Right ventricle myocardium inferior (tissue), 1 donor: ENCODE results near the gene LY6G5C. TPM values are rescaled to one million over a fixed set of nuclear protein-coding genes. Genes with fewer than 3 reads are reported as not detected.

Source experiments
- ATAC-seq: fragments of 200-7000 bp; cut with Tn5 transposase; one replicate; pipeline ENCODE4 v1.9.1; 2020; ENCODE audit warnings: mild to moderate bottlenecking, moderate library complexity
- DNase-seq: peaks from one replicate; pipeline ENCODE4 v3.0.0; 2021; ENCODE audit errors: missing footprints
- intact Hi-C: fragments of 100-400 bp; cut with DNase I; formaldehyde crosslinking; loops from one replicate; pipeline ENCODE4 v1.11.0; 2022
- total RNA-seq: library from RNA; stranded (reverse); fragmentation: NEBNext Ultra II Directional; extraction: Animal tissue kit (Norgen Biotek cat#: 25700); gene quantifications from one replicate; pipeline ENCODE4 v1.2.1, GENCODE V29; 2021
- donor health status: DM: no; HTN: yes; CAD: no; lungs with severe emphysema.

The LY6G5C gene
- total RNA-seq, 1 donor from 2014 or later: 1.5 TPM

DNA sequence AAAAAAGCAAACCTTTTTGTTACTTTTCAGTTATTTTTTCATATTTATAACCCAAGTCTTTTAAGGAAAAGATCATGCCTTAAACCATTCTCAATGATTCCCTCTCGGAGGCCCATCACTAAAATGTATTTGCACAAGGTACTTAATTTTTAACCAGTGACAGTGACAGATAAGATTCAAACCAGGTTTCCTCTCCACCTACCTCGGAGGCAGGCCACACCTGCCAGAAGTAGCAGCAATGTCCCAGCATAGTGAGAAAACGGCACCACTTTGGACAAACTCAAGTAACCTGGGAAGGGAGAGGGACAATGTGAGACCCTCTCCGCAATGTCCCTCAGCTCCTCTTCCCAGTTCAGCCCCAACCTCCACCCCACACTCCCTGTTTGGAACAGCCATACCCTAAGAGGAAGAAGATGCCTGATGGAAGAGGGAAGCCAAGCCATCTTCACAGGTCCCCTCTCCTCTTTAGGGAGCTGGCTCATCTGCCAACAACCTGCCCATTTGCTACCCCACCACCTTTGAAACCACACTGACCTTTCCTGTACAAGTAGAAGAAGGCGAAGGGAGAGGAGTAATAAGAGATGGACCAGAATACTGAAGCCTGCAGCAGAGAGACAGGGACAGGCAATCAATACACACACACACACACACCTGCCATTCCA, 20.0 kb upstream of the LY6G5C start:
- intact Hi-C loops: loop anchor here (5.0 kb wide), 1 partner anchor 79 kb away; the partner anchor contains the start of gene PRRC2A
- ATAC-seq: no peak

DNA sequence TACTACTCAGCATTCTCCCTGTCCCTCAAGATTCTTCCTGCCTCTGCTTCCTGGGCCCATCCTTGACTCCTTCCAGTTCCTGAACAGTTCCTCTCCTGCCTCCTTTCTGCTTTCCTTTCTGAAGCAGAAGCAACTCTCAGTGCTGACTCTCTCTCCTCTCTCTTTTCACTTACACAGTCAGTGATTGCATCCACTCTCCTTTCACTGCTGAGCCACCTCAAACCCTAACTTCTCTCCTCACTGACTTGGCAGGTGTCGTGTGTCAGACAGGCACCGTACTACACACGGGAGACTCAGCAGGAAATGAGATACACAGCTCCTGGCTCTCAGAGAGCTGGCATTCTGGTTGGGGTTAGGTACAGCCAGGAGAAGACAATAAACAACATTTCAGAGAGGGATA, 16.7 kb upstream of the LY6G5C start:
- no peak for DNase-seq
- intact Hi-C loops: no loop called here
- no peak for ATAC-seq

More for the DNA sequence above, 20.0 kb upstream of the LY6G5C start:
- no peak for DNase-seq

DNA sequence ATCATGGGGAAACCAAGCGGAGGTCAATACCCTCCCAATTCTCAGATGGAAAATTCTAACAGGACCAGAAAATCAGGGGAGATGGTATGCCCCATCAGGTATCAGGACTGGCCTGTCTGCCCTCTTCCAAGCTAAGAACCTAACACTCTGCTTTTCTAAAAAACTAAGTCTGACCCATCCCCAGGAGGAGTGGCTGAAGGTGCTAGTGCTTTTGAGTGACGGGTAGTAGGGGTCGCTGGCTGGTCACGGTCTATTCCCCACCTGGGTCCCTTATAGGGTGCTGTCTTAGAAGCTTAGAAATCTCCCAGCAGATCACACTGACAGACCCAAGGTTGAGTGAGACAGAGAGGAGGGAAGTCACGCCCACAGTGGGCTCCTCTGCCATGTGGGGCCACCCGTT, 12.7 kb upstream of the LY6G5C start:
- DNase-seq (no peak), ATAC-seq (no peak)
- intact Hi-C loops: no loop called here

DNA sequence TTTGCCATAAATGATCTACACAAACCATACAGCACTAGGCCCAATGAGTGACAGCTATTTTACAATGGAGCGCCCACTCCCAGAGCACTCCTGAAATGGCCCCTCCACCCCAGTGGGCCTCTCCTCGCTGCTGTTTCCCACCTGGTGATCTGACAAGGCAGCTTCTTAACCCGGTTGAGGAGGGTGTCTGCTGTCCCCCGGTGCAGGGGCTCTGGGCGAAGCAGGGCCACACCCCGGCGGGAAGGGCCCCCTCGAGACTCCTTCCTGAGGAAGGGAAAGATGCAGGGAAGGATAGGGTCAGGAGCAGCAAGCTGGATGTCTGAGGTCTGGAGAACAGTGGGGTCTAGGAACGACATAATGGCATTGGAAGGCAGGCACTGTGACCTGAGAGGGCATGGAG, 12.0 kb upstream of the LY6G5C start:
- DNase-seq (no peak), ATAC-seq (no peak)
- intact Hi-C loops: no loop called here

DNA sequence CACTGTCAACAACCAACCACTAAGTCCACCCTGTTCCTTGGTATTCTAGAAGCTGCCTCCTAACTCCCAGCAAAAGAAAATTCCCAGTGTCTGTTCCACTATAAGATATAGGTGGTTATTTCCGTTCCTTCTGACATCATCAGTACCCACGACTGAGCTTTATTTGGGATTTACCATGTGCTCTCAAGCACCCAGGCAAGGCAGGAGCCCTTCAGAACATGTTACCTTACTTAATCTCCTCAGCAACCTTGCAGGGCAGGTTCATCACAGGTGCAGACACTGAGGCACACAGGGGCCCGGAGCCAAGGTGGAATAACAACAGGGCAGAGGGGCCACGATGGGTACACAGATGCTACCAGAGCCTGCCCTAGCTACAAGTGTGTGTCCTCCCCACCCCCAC, 11.5 kb upstream of the LY6G5C start:
- DNase-seq (no peak), ATAC-seq (no peak)
- intact Hi-C loops: no loop called here

DNA sequence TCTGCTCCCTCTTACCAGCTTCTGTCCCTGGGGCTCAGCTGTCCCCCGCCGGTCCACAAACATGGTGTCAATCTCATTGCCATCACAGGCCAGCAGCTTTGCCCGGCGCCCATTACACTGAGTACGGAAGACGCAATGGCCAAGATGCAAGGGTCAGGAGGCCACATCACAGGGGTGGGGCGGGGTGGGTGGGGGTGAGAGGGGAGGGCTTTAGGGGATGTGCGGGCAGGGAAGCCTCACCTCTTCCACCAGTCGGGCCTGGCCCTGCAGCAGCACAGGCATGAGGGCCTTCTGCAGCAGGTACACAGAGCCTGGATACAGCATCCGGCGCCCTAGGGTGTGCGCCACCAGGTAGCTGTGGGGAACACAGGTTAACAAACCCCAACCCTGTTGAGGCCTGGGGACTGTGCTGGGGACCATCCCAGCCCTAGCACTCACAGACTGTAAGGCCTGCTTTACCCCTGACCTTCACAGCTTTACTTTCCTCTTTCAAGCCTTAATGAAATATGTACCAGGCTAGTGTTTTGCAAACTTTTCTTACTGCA, 10.8 kb upstream of the LY6G5C start:
- no peak for DNase-seq
- no peak for ATAC-seq

DNA sequence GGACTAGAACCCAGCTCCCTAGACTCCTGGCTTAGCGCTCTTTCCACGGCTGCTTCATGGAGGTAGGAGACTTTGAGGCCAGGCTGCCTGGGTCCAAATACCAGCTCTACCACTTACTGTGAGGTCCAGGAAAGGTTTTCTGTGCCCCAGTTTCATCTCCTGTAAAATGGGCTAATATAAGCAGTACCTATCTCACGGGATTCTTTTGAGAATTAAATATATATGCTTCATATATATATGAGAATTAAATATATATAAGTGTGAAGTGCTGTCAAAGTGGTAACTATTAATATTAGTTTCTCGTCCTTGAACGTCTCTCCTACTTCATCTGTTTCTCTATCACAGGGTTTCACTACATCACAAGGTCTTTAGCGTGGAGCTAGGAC, 10.2 kb upstream of the LY6G5C start:
- intact Hi-C loops: no loop called here
- no peak for ATAC-seq
- no peak for DNase-seq

More for the DNA sequence above, 10.8 kb upstream of the LY6G5C start:
- intact Hi-C loops: no loop called here

DNA sequence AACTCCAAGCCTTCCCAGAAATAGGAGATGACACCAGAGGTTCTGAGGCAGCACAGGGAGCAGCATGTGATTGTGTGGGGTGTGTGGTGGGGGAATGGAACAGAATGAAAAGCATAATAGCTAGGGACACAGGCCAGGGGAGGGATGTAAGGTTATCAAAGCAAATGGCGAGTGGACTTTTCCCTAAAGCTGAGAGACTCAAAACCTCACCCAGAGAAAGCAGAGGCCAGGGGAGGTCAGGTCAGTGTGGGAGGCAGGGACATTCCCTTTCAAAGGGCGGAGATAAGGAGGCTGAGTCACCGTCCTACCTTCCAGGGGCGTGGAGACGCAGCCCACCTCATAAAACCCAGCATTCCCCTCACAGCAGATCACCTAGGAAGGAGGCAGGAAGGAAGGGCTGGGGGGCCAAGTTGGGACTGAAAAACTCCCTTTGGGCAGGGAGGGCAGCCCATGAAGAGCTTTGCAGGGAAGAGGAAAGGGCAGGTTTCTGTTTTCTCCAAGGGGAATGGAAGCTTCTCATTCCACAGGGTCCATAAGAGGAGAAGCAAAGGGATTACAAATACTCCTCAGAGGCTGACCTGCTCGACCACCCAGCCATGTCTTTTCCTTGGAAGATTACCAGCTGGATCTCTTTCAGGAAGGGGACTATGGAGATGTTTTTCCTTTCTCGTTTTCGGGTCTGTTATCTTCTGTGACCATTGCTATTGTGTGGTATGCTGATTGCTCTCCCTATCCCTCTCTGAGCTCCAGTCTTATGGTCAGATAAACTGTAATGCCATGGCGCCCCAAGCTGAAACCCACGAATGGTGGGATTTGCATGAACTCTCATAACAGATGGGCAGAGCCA, 9.6 kb upstream of the LY6G5C start:
- intact Hi-C loops: no loop called here
- no peak for DNase-seq
- ATAC-seq: no peak

DNA sequence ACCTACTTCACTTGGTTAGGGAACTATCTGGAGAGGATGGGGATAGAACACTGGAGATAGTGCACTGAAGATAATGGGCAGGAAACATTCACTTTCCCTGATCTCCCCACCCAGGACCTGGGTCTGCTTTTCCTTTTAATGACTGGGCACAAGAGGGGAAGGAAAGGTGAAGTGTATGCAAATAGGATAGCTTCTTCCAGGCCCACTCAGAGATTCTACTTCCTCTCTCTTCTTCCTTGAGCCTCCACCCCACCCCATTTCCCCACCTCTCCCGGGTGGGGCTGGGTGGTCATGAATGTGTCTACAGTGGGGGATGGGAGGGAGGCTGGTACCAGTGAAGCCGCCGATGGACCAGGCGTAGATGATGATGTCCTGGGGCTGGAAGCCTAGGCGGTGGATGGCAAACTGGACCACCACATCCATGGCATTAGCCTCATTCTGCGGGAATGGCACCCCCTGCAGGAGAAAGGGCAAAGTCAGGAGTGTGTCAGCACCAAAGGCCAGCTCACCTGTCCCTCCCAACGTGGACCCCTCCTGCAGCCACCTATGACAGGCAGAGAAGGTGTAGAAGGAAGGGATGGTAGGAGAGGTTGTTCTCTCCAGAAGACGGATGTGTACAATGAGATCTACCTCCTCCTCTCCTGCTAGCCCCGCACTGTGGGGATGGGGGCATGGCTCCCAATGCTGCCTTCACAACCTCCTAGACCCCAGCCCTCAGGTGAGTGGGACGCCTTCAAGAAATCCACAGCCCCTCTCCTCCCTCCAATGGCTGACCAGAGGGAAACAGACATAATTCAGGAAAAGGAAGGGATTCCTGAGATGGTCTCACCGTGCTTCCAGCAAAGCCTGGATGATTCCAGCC, 8.6 kb upstream of the LY6G5C start:
- DNase-seq (no peak), ATAC-seq (no peak)
- intact Hi-C loops: loop anchor here (10.0 kb wide), 1 partner anchor 175 kb away; the partner anchor contains the start of gene NEU1

DNA sequence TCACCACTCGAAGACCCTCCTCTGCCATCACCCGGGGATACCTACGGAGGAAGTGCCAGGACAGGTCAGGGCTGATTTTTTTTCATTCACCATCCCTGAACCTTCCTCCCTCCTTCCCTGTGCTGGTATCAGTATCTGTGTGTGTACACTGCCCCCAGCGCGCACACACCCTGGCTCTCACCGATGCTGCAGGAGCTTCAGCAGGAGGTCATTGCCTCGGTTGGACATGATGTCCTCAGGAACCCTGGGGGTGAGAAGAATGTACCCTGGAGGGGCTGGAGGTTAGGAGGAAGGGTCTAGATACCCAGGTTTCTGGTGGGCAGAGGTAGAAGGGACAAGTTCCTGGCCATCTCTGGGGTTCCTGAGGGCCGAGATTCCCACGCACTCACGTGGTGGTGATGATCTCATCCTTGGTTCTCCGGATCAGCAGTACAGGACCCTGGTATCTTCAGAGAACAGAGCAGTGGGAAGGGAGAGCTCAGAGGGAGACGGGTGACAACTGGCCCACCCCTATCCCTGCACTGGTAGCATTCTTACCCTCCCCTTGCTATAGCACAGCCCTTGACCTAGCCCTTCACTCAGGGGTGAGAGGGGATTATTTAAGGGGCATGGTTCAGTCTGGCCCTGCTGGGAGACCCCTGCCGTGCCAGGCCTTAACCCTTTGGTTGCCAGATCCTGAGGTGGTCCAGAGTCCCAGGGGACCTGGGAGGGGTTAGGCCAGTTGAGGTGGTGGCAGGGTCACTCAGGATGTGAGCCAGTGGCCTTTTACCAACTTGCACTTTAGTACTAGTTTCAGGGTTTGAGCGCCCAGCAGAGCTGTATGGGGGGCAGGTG, 7.2 kb upstream of the LY6G5C start:
- intact Hi-C loops: loop anchor here (10.0 kb wide), 1 partner anchor 177 kb away; the partner anchor contains the start of gene NEU1
- ATAC-seq (no peak), DNase-seq (no peak)

DNA sequence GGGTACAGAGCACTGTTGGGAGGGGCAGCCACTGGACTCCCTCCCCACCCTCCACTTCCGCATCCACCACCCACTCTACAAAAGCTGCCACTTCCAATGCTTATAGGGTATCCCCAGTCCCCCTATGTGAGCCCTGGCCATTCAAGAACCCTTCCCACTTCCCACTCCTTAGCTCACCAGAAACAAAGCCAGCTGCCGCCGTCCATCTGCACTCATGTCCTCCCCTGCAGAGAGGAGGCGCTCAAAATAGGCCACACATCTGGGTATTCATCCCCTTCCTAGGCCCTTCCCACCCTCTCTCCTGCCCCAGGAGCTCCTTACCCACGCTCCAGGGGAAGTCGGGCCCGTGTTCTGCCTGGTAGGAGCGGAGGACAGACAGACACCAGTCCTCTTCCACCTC, 6.5 kb upstream of the LY6G5C start:
- ATAC-seq (no peak), DNase-seq (no peak)
- intact Hi-C loops: loop anchor here (10.0 kb wide), 1 partner anchor 177 kb away; the partner anchor contains the start of gene NEU1

DNA sequence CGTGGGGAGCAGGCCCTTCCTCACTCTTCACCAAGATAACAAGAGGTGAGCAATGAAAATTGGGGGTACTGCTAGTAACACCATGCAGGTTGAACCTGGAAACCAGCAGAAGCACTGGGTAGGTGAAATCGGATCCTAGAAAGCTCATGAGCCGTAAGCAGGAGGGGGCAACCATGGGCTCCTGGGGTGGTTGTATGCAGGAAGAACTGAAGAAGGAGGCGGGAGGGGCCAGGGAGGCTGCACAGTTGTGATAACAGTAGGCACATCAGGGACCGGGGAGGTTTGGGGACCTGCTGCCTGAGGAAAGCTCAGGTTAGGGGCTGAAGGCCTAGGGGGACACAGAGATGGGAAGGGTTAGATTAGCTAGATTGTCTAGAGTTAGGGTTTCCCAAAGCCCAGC, 5.6 kb upstream of the LY6G5C start:
- intact Hi-C loops: loop anchor here (10.0 kb wide), 1 partner anchor 178 kb away; the partner anchor contains the start of gene NEU1
- ATAC-seq: no peak
- DNase-seq: no peak

DNA sequence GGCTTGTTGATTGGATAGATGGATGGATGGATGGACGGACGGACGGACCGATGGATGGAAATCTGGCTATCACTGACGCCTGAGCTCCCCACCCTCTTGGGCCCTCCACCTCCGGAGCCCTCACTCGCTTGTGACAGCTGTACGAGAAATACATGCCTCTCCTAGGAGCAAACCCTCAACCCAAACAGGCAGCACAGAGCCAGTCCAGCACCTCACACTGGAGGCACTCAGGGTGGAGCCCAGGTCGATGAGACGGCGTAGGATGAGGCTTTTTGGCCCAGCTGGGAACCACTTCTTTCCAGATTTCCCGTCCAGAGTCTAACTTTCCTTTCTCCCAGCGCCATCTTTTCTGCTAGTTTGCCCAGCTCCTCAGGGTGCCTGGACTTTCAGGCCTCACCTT, 2.7 kb upstream of the LY6G5C start:
- DNase-seq: no peak
- ATAC-seq: no peak
- intact Hi-C loops: loop anchor here (5.0 to 10.0 kb wide), 2 partner anchors 149 to 181 kb away; partner anchors contain the start of gene NEU1

DNA sequence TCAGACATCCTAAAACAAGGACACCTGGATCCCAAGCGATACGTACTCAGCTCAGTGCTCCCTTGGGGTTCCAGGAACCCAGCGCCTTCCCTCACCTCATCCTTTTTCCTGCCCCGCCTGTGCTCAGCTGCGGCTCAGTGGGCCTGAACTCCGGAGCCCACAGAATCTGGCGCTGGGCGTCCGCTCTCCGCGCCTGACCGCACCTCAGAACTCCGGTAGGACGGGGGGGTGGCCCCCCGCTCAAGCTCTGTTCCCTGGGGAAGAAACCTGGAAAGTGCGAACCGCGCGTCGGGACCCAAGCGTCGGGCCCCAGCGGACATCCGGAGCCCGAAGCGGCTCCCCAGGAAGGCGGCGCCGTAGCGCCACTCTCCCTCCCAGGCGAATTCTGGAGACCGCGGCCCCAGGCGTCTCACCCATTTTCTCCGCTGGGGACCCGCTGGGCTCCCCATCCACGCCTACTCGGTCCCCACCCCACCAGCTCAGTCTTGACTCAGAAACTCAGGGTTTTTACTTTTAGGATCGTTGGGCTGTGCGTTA, 336 bp upstream of the LY6G5C start:
- DNase-seq: no peak
- ATAC-seq: peak; percentile 48
- intact Hi-C loops: loop anchor here (2.0 to 10.0 kb wide), 6 partner anchors 48 to 272 kb away; partner anchors contain the start of genes DDAH2 and NEU1

DNA sequence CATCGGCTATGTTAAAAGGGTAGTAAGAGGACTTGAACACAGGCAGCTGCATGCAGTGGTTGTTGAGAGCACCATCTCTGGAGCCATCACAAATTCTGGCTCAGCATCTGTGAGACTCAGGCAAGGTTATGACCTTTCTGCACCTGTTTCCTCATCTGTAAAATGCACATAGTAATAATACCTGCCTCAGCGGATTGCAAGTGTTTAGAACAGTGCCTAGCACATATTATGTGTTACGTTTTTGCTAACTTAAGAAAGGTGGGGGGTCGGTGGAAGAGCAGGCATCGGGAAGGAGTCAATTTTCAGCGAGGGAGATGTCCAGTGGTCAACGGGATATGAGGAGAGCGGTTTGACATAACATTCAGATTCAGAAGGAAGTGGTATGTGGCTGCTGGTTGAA, 2.9 kb downstream of the LY6G5C start:
- DNase-seq: no peak
- intact Hi-C loops: no loop called here
- ATAC-seq: no peak

DNA sequence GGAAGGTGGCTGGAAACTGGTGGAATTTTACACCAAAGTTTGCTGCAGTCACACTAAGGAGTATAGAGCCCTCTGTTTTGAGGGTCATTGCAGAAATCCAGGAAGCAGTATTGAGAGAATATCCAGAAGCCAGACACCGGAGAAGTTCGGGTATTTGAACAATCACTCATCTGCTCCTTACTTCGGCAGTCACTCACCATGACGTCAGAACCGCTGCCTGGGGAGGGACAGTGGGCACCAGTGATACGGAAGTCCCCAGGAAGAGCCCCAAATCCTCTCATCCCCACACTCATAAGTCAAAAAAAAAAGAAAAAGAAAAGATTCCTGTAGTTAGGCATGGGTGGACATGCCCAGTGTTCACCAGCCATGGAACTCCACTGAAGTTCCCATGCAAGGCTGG, 4.0 kb downstream of the LY6G5C start:
- no peak for ATAC-seq
- intact Hi-C loops: no loop called here
- no peak for DNase-seq

DNA sequence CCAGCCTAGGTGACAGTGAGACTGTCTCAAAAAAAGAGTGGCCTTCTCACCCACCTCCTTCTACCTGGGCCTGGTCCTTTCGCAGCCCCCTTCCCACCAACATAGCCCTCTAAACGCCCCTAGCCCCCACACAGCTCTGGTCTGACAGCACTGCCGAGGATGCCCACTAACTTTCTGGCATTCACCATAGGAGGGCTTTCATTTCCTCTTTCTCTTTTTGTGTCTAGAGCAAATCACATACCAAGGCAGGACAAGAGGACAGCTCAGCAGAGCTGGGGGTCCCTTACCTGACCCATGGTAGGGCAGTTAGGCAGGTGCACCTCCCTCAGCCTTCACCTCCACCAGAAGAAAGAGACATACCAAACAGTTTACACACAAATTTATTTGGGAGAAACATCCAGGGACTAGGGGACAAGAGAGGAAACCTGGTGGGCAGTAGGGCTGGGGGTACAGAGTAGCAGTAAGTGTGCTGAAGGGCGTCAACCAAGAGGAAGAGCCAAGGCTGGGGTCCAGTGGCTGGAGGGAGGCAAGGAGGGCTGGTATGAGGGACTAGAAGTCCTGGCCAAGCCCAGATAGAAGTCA, 4.5 kb downstream of the LY6G5C start:
- intact Hi-C loops: no loop called here
- DNase-seq (no peak), ATAC-seq (no peak)
